Measurements from ENCODE around the gene BGLAP.

The BGLAP gene

DNA sequence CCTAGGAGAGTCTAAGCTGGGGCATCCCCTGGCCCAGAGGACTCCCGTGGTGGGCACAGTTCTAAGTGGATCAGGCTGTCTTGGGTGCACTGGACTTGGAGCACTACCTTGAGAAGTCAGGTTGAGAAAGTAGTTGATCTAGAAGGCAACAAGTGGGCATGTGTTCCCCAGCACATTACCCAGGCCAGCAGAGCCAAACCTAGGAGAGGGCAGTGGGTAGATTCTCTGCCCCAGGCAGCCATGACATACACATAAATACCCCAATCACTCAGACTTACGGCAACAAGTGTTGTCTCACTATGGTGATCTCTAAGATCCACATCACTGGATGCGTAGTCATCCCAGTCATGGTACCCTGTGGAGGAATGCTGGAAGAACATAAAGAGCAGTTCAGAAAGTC is 30.7 kb upstream of the BGLAP start (continued):
- TF ChIP-seq ZNF565 (CRISPR knock-in tag; conservative IDR thresholded peaks at IDR 0.05; ENCODE audit: low read depth) (no peak), SNAI2 (CRISPR knock-in tag; IDR thresholded peaks at IDR 0.05) (no peak), ZC3H10 (CRISPR knock-in tag; IDR thresholded peaks at IDR 0.05) (no peak)
- TF ChIP-seq, protein P1, sequence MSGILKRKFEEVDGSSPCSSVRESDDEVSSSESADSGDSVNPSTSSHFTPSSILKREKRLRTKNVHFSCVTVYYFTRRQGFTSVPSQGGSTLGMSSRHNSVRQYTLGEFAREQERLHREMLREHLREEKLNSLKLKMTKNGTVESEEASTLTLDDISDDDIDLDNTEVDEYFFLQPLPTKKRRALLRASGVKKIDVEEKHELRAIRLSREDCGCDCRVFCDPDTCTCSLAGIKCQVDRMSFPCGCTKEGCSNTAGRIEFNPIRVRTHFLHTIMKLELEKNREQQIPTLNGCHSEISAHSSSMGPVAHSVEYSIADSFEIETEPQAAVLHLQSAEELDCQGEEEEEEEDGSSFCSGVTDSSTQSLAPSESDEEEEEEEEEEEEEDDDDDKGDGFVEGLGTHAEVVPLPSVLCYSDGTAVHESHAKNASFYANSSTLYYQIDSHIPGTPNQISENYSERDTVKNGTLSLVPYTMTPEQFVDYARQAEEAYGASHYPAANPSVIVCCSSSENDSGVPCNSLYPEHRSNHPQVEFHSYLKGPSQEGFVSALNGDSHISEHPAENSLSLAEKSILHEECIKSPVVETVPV (CRISPR knock-in tag; IDR thresholded peaks at IDR 0.05), result no peak

- no peak for TF ChIP-seq TCF4 (CRISPR knock-in tag; IDR thresholded peaks at IDR 0.05; ENCODE audit: borderline replicate concordance)
- TF ChIP-seq GLIS3 (CRISPR knock-in tag; IDR thresholded peaks at IDR 0.05), result no peak
- no peak for TF ChIP-seq RARB (CRISPR knock-in tag; IDR thresholded peaks at IDR 0.05)
- no peak for TF ChIP-seq PPARA (CRISPR knock-in tag; IDR thresholded peaks at IDR 0.05; ENCODE audit: borderline replicate concordance)
- TF ChIP-seq, protein P2, sequence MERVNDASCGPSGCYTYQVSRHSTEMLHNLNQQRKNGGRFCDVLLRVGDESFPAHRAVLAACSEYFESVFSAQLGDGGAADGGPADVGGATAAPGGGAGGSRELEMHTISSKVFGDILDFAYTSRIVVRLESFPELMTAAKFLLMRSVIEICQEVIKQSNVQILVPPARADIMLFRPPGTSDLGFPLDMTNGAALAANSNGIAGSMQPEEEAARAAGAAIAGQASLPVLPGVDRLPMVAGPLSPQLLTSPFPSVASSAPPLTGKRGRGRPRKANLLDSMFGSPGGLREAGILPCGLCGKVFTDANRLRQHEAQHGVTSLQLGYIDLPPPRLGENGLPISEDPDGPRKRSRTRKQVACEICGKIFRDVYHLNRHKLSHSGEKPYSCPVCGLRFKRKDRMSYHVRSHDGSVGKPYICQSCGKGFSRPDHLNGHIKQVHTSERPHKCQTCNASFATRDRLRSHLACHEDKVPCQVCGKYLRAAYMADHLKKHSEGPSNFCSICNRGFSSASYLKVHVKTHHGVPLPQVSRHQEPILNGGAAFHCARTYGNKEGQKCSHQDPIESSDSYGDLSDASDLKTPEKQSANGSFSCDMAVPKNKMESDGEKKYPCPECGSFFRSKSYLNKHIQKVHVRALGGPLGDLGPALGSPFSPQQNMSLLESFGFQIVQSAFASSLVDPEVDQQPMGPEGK (CRISPR knock-in tag; IDR thresholded peaks at IDR 0.05; ENCODE audit: borderline replicate concordance), result no peak
- no peak for ATAC-seq
Measured at GRCh38 chr1:156212130-156212529, 29.9 kb upstream of the BGLAP start.

DNA sequence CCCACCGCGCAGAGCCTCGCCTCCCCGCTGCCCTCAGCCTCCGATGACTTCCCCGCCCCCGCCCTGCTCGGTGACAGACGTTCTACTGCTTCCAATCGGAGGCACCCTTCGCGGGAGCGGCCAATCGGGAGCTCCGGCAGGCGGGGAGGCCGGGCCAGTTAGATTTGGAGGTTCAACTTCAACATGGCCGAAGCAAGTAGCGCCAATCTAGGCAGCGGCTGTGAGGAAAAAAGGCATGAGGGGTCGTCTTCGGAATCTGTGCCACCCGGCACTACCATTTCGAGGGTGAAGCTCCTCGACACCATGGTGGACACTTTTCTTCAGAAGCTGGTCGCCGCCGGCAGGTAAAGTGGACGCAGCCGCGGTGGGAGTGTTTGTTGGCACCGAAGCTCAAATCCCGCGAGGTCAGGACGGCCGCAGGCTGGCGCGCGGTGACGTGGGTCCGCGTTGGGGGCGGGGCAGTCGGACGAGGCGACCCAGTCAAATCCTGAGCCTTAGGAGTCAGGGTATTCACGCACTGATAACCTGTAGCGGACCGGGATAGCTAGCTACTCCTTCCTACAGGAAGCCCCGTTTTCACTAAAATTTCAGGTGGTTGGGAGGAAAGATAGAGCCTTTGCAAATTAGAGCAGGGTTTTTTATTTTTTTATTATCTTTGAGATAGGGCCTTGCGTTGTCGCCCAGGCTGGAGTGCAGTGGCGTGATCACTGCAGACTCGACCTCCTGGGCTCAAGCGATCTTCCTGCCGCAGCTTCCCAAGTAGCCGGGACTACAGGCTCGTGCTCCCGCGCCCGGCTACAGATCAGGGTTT is 28.9 kb upstream of the BGLAP start, which contains the start of gene PMF1:
Gene PMF1, plus strand, starts transcription at position 175 of the 811 bp plus-strand sequence. Its CDS starts 9 bp downstream, at position 184.
- peak; percentile 96 for ATAC-seq
- TF ChIP-seq ZFP30 (CRISPR knock-in tag; IDR thresholded peaks at IDR 0.05) (no peak), TCF4 (CRISPR knock-in tag; IDR thresholded peaks at IDR 0.05; ENCODE audit: borderline replicate concordance) (no peak), CREB5 (CRISPR knock-in tag; IDR thresholded peaks at IDR 0.05; ENCODE audit: low read depth) (no peak), GLIS3 (CRISPR knock-in tag; IDR thresholded peaks at IDR 0.05) (no peak), PPARA (CRISPR knock-in tag; IDR thresholded peaks at IDR 0.05; ENCODE audit: borderline replicate concordance) (no peak), ZC3H10 (CRISPR knock-in tag; IDR thresholded peaks at IDR 0.05) (no peak), ESRRG (CRISPR knock-in tag; IDR thresholded peaks at IDR 0.05) (no peak)
- TF ChIP-seq, protein P1 (CRISPR knock-in tag; IDR thresholded peaks at IDR 0.05), result no peak
- TF ChIP-seq, protein P3, sequence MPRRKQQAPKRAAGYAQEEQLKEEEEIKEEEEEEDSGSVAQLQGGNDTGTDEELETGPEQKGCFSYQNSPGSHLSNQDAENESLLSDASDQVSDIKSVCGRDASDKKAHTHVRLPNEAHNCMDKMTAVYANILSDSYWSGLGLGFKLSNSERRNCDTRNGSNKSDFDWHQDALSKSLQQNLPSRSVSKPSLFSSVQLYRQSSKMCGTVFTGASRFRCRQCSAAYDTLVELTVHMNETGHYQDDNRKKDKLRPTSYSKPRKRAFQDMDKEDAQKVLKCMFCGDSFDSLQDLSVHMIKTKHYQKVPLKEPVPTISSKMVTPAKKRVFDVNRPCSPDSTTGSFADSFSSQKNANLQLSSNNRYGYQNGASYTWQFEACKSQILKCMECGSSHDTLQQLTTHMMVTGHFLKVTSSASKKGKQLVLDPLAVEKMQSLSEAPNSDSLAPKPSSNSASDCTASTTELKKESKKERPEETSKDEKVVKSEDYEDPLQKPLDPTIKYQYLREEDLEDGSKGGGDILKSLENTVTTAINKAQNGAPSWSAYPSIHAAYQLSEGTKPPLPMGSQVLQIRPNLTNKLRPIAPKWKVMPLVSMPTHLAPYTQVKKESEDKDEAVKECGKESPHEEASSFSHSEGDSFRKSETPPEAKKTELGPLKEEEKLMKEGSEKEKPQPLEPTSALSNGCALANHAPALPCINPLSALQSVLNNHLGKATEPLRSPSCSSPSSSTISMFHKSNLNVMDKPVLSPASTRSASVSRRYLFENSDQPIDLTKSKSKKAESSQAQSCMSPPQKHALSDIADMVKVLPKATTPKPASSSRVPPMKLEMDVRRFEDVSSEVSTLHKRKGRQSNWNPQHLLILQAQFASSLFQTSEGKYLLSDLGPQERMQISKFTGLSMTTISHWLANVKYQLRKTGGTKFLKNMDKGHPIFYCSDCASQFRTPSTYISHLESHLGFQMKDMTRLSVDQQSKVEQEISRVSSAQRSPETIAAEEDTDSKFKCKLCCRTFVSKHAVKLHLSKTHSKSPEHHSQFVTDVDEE (CRISPR knock-in tag; IDR thresholded peaks at IDR 0.05), result no peak

- no peak for ATAC-seq
- TF ChIP-seq, protein P2 (CRISPR knock-in tag; IDR thresholded peaks at IDR 0.05; ENCODE audit: borderline replicate concordance), result no peak
- TF ChIP-seq, protein P4, sequence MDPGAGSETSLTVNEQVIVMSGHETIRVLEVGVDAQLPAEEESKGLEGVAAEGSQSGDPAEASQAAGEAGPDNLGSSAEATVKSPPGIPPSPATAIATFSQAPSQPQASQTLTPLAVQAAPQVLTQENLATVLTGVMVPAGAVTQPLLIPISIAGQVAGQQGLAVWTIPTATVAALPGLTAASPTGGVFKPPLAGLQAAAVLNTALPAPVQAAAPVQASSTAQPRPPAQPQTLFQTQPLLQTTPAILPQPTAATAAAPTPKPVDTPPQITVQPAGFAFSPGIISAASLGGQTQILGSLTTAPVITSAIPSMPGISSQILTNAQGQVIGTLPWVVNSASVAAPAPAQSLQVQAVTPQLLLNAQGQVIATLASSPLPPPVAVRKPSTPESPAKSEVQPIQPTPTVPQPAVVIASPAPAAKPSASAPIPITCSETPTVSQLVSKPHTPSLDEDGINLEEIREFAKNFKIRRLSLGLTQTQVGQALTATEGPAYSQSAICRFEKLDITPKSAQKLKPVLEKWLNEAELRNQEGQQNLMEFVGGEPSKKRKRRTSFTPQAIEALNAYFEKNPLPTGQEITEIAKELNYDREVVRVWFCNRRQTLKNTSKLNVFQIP (CRISPR knock-in tag; IDR thresholded peaks at IDR 0.05; ENCODE audit: borderline replicate concordance, low read depth), result no peak
- TF ChIP-seq OSR1 (CRISPR knock-in tag; IDR thresholded peaks at IDR 0.05) (no peak), ZNF565 (CRISPR knock-in tag; conservative IDR thresholded peaks at IDR 0.05; ENCODE audit: low read depth) (no peak), ZNF8 (CRISPR knock-in tag; IDR thresholded peaks at IDR 0.05) (no peak), RARB (CRISPR knock-in tag; IDR thresholded peaks at IDR 0.05) (no peak), SNAI2 (CRISPR knock-in tag; IDR thresholded peaks at IDR 0.05) (no peak), CSDC2 (CRISPR knock-in tag; IDR thresholded peaks at IDR 0.05) (no peak), PPARA (CRISPR knock-in tag; IDR thresholded peaks at IDR 0.05; ENCODE audit: borderline replicate concordance) (no peak), ISL1 (CRISPR knock-in tag; IDR thresholded peaks at IDR 0.05) (no peak)
- TF ChIP-seq, protein P1 (CRISPR knock-in tag; IDR thresholded peaks at IDR 0.05), result no peak
Measured at GRCh38 chr1:156213644-156213966, 28.4 kb upstream of the BGLAP start.

Measured in SK-N-SH treated with all-trans-retinoic acid at 6 μM for 48 hours (cell line).